Prostate gland (tissue), 2 donors: ENCODE measurements around the gene CSN2.

Source experiments
- CTCF ChIP-seq, 4 experiments: fragments of 200-600 bp in 2 of 4; fragments of 450-650 bp in 2 of 4; sonication (generic) in 2 of 4; IDR thresholded peaks; 1 replicate in 3 of 4; 2 replicates in 1 of 4; pipeline ENCODE4 v1.5.1; 2016 to 2019; ENCODE audit warnings: antibody characterized with exemption in 4 of 4, mild to moderate bottlenecking in 2 of 4, moderate library complexity in 2 of 4
- POLR2AphosphoS5 ChIP-seq: sonication (generic); formaldehyde crosslinking; IDR thresholded peaks from one replicate; pipeline ENCODE4 v1.6.1; 2017; ENCODE audit warnings: antibody characterized with exemption

GRCh38 chr4:69999420-69999819 lies 33.9 kb upstream of the CSN2 start:
- TF ChIP-seq CTCF (IDR thresholded peaks at IDR 0.05), result no peak
- no peak for TF ChIP-seq POLR2AphosphoS5
